ENCODE data around the gene FAT4.

DNA sequence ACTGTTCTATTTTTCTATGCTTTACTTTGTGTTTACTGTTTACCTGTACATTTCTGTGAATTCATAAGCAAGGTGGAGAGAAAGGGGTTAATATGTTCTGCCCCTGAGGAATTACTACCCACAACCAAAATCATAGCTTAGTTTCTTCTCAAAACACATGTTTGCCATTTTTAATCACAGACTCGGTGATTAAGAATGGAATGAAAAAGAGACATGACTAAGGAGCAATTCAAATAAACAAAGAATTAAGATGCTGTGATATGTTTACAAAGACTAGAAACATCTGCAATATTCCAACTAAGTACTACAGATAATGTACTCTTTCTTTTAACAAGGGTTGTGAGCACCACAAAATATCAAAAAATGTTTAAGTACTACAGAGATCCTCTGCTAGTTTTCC is 11.7 kb upstream of the FAT4 start:
- TF ChIP-seq POLR2A (IDR thresholded peaks at IDR 0.05; ENCODE audit: low read length), result no peak
- no peak for TF ChIP-seq GATA1 (IDR thresholded peaks at IDR 0.05; ENCODE audit: low read depth, low read length)
